ENCODE data around the gene CST9.

CST9 gene

DNA sequence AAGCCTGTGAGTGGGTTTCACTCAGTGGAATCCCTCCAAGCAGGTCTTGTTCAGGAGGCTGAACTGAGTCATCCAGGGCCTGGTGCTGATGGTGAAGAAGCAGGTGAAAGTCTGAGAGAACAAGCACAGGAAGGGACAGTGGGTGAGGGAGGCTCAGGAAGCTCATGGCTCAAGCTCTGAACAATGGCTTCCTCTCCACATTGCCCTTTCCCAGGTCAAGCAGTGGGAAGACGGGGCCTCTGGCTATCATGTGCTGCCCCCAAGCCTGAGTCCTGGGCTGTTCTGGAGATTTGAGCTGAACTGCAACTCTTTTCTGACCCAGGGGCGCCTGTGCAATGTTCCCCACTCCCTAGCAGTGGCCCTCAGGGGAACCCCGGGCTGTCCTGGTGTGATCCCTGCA lies 40.8 kb downstream of the CST9 start:
- Histone ChIP-seq H3K9me3 (peaks cover 4% of the 10 kb centered on the region), H3K36me3 (no peaks in the 10 kb centered on the region), H3K4me1 (ENCODE audit: control insufficient read depth in 1 of 2, insufficient read depth in 1 of 2, low read depth in 1 of 2, low read length in 1 of 2) (no peaks in the 10 kb centered on the region), H3K27me3 (no peaks in the 10 kb centered on the region), H3K27ac (no peak overlapping the region), H3K4me3 (ENCODE audit: low read depth in 1 of 2, low read length in 1 of 2) (no peak overlapping the region)
- TF ChIP-seq, protein P1, sequence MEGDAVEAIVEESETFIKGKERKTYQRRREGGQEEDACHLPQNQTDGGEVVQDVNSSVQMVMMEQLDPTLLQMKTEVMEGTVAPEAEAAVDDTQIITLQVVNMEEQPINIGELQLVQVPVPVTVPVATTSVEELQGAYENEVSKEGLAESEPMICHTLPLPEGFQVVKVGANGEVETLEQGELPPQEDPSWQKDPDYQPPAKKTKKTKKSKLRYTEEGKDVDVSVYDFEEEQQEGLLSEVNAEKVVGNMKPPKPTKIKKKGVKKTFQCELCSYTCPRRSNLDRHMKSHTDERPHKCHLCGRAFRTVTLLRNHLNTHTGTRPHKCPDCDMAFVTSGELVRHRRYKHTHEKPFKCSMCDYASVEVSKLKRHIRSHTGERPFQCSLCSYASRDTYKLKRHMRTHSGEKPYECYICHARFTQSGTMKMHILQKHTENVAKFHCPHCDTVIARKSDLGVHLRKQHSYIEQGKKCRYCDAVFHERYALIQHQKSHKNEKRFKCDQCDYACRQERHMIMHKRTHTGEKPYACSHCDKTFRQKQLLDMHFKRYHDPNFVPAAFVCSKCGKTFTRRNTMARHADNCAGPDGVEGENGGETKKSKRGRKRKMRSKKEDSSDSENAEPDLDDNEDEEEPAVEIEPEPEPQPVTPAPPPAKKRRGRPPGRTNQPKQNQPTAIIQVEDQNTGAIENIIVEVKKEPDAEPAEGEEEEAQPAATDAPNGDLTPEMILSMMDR (IDR thresholded peaks at IDR 0.05): no peak

DNA sequence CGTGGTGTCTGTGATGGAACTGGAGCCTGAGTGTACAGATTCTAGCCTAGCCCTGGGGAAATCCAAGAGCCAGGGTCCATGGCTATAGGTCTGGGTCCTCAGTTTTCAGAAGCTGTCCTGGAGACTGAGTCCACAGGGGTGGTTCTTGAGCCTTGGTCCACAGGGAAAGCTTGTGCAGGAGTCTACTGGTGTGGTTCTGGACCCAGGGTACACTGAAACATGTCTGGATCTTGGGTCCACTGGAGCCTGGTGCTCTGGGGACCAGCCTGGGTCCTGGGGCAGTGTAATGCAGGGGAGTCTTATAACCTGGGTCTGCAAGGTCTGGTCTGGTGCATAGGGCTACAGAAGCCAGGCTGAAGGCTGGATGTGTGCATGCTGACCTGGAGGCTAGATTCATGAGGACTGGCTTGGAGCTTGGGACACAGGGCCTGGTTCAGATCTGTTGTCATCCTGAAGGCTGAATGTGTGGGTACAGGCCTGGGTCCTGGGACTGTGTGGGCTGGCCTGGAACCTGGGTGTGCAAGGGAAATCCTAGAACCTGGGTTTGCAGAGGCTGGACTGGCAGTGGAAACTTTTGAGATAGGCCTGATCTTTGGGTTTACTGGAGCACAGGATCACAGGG lies 42.9 kb downstream of the CST9 start:
- H3K36me3 ChIP-seq: no peaks in the 10 kb centered on the region
- peaks cover 4% of the 10 kb centered on the region for H3K9me3 ChIP-seq

DNA sequence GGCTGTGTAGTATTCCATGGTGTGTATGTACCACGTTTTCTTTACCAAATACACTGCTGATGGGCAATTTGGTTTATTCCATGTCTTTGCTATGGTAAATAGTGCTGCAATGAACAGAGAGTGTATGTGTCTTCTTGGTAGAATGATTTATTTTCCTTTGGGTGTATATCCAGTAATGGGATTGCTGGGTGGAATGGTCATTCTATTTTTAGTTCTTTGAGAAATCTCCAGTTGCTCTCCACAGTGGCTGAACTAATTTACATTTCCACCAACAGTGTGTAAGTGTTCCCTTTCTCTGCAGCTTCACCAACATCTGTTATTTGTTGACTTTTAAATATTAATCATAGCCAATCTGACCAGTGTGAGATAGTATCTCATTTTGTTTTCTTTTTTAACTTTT lies 51.3 kb downstream of the CST9 start:
- Histone ChIP-seq H3K4me3 (ENCODE audit: low read depth in 1 of 2, low read length in 1 of 2) (no peak overlapping the region), H3K4me1 (ENCODE audit: control insufficient read depth in 1 of 2, insufficient read depth in 1 of 2, low read depth in 1 of 2, low read length in 1 of 2) (no peaks in the 10 kb centered on the region), H3K36me3 (no peaks in the 10 kb centered on the region), H3K9me3 (no peaks in the 10 kb centered on the region), H3K27me3 (no peaks in the 10 kb centered on the region), H3K27ac (no peak overlapping the region)
- TF ChIP-seq, protein P1 (IDR thresholded peaks at IDR 0.05): no peak

More for the DNA sequence above, 42.9 kb downstream of the CST9 start:
- Histone ChIP-seq H3K4me3 (ENCODE audit: low read depth in 1 of 2, low read length in 1 of 2) (no peak overlapping the region), H3K27me3 (no peaks in the 10 kb centered on the region), H3K27ac (no peak overlapping the region), H3K4me1 (ENCODE audit: control insufficient read depth in 1 of 2, insufficient read depth in 1 of 2, low read depth in 1 of 2, low read length in 1 of 2) (no peaks in the 10 kb centered on the region)
- TF ChIP-seq, protein P1 (IDR thresholded peaks at IDR 0.05): no peak

Measured in neutrophil (primary cell).